ENCODE measurements around the gene ARL15. TPM values are rescaled to one million over a fixed set of nuclear protein-coding genes. Genes with fewer than 3 reads are reported as not detected.

The ARL15 gene
- total and polyA plus RNA-seq, 2 of the 8 experiments (the other 6 are each of a cell fraction or from before 2014, with no cell fraction given), result 9.9 to 21.2 TPM

DNA sequence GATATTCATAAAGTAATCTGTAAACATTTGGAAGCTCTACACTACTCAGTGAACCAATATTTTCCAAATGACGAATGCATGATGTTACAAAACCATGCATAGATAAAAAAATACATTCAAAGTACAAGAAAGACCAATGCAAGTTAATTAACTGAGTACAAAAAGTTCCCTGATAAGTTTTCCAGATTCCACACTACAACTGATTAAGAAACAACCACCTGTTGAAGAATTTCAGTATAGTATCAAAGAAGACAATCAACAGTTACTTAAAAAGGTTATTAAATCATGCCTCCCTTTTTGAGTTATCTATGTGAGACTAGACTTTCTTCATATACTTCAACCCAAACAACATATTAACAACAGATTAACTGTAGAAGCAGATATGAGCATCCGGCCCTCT, 192.4 kb downstream of the ARL15 start:
- Histone ChIP-seq H3K9me3 (ENCODE audit: insufficient read depth in 2 of 2, low read depth in 1 of 2, low read length in 1 of 2) (no peaks in the 10 kb centered on the region), H3K4me1 (replicated peaks in 1 of 4; ENCODE audit: control insufficient read depth in 3 of 4, insufficient read depth in 4 of 4, low read length in 3 of 4) (peaks cover 0 to under 1% (median 0%) of the 10 kb centered on the region in 4 experiments; a peak in 1 of 7 replicates), H3K4me2 (ENCODE audit: insufficient read depth in 1 of 2, low read depth in 2 of 2, low read length in 2 of 2) (no peak overlapping the region), H4K5ac (ENCODE audit: insufficient read length, low read depth, low read length) (no peak overlapping the region), H3K4ac (replicated peaks; ENCODE audit: insufficient read length, low read depth, low read length) (no peak overlapping the region), H3K23me2 (ENCODE audit: low read depth, low read length) (no peaks in the 10 kb centered on the region), H3K36me3 (ENCODE audit: control insufficient read depth in 2 of 4, insufficient read depth in 4 of 4, low read length in 3 of 4) (no peaks in the 10 kb centered on the region), H3K4me3 (ENCODE audit: extremely low read depth in 1 of 4, insufficient read depth in 2 of 4, low read depth in 3 of 4, low read length in 4 of 4) (no peak overlapping the region), H2BK5ac (ENCODE audit: low read depth, low read length) (no peak overlapping the region), H3K14ac (ENCODE audit: insufficient read length) (no peak overlapping the region), H3K27me3 (replicated peaks in 1 of 4; ENCODE audit: control insufficient read depth in 3 of 4, extremely low read depth in 1 of 4, insufficient read depth in 3 of 4, low read length in 3 of 4) (no peaks in the 10 kb centered on the region), H3K9ac (replicated peaks in 1 of 4; ENCODE audit: extremely low read depth in 1 of 4, low read depth in 3 of 4, low read length in 3 of 4) (no peak overlapping the region), H4K8ac (ENCODE audit: extremely low read depth, insufficient read depth, low read length) (no peak overlapping the region), H2BK15ac (ENCODE audit: low read length) (no peak overlapping the region), H4K20me1 (replicated peaks in 1 of 2; ENCODE audit: control insufficient read depth in 1 of 2, insufficient read depth in 2 of 2, low read length in 2 of 2) (no peaks in the 10 kb centered on the region), H3K27ac (ENCODE audit: low read depth, low read length) (no peak overlapping the region), H3K23ac (ENCODE audit: insufficient read length) (no peak overlapping the region), H3K79me2 (ENCODE audit: control insufficient read depth in 1 of 2, insufficient read depth in 2 of 2, low read length in 2 of 2) (no peaks in the 10 kb centered on the region), H4K91ac (replicated peaks; ENCODE audit: insufficient read length, low read length) (no peak overlapping the region), H2BK12ac (ENCODE audit: low read depth, low read length) (no peak overlapping the region), H2AK5ac (ENCODE audit: low read depth, low read length) (no peak overlapping the region), H2AFZ (ENCODE audit: low read length) (no peak overlapping the region), H3K56ac (replicated peaks; ENCODE audit: insufficient read length, low read depth, low read length) (no peak overlapping the region), H3K18ac (ENCODE audit: extremely low read depth, low read length) (no peak overlapping the region), H2BK120ac (replicated peaks; ENCODE audit: low read depth, low read length) (no peak overlapping the region), H3K79me1 (ENCODE audit: low read depth, low read length) (no peaks in the 10 kb centered on the region), H2BK20ac (ENCODE audit: low read length) (no peak overlapping the region)
- TF ChIP-seq HDAC6 (IDR thresholded peaks at IDR 0.05; ENCODE audit: low read depth, low read length) (no peak), CHD1 (IDR thresholded peaks at IDR 0.05; ENCODE audit: low read depth, low read length) (no peak), GABPA (IDR thresholded peaks at IDR 0.05; ENCODE audit: borderline replicate concordance, insufficient read depth, low read length) (no peak), CEBPB (IDR thresholded peaks at IDR 0.05; ENCODE audit: low read depth, low read length) (no peak), TBP (IDR thresholded peaks at IDR 0.05; ENCODE audit: low read depth, low read length) (no peak)
- CTCF ChIA-PET (ENCODE audit: partially characterized antibody), result interaction anchor here (0.6 kb wide), 1 partner anchor 90 kb away, joined by 3 read pairs; no protein-coding TSS in a partner anchor
- DNase-seq (ENCODE audit: low read depth in 1 of 2, low spot score in 2 of 2) (no peak), FAIRE-seq (no peak)
- POLR2A ChIA-PET (ENCODE audit: partially characterized antibody), result no interaction called here
- WGBS, 2 experiments (ENCODE audit: extremely low coverage in 1 of 2, insufficient coverage in 1 of 2, insufficient read length in 1 of 2, insufficient replicate concordance in 2 of 2, low coverage in 1 of 2, low lambda C conversion rate in 2 of 2, missing lambda C conversion rate in 1 of 2), result 88% methylated on average over 2 of the region's 2 CpGs; no CpG with 5 or more reads in 1 of the 2 experiments

All from H1 (cell line).